GM19351 (cell line): ENCODE results near the gene A3GALT2.

Experiments
- ATAC-seq: cut with Tn5 transposase; IDR thresholded peaks from one replicate; pipeline ENCODE4 v1.9.1; 2021; ENCODE audit warnings: mild to moderate bottlenecking, moderate library complexity; ENCODE audit not compliant: unreplicated experiment

The A3GALT2 gene

DNA sequence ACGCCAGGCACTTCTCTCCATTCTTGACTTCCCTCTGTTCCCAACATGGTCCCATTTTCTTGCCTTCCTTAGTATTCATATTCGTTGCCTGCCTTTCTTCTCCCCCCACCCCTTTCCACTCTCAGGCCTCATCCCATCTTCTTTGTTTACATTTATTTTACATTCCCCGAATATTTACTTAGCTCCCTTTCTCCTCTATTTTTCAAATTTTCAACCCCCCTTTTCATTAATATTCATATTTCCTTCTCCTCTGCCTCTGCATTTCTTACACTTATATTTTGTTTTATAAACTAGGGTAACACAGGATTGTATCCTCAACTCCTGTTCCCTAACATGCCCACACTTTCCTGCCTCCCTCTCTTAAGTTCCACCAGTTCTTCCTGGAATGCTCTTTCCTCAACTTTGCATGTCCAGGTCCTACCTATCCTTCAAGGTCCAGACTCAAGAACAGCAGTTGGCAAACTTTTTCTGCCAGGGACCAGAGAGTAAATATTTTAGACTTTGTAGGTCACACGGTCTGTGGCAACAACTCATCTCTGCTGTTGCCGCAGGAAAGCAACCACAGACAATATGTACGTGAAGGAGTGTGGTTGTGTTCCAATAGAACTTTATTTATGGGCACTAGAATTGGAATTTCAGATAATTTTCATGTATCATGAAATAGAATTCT lies 29.8 kb upstream of the A3GALT2 start:
- ATAC-seq, result no peak

DNA sequence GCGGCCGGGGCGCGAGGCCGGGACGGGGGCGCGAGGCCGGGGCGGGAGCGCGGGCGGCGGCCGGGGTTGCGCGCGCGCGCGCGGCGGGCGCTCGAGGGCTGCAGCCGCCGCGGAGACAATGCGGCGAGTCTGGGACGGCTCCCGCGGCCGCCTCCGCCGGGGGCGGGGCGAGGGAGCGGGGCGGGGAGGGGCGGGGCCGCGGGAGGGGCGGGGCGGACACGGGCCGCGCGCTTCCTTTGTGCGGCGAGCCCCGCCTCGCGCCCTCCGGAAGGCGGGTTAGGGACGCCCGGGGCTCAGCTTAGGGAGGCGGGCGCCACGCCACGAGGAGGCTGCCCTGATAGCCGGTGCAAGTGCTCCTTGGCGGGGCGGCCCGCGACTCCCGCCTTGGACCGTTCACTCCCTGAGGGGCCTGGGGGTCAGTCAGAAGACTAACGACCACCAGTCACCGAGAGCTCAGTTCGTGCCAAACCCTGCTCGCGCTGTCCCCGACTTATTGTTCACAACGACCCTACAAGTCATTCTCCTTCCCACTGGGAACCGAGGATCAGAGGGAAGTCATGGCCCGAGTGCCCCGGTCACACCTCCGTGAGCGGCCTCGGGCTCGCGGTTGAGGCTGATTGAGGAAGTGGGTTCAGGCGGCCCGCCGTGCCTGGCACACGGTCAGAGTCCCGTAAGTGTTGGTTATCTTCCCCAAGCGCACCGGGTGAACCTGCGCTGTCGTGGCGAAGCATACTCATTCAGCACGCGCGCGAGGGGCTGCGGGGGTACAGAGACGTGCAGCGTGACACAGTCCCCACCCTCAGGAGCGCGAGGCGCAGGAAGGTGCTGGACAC lies 29.1 kb upstream of the A3GALT2 start:
- peak; percentile 66 for ATAC-seq

GRCh38 chr1:33349081-33349759 lies 28.3 kb upstream of the A3GALT2 start:
- peak; percentile 23 for ATAC-seq

GRCh38 chr1:33348676-33349080 lies 27.8 kb upstream of the A3GALT2 start:
- ATAC-seq, result no peak

DNA sequence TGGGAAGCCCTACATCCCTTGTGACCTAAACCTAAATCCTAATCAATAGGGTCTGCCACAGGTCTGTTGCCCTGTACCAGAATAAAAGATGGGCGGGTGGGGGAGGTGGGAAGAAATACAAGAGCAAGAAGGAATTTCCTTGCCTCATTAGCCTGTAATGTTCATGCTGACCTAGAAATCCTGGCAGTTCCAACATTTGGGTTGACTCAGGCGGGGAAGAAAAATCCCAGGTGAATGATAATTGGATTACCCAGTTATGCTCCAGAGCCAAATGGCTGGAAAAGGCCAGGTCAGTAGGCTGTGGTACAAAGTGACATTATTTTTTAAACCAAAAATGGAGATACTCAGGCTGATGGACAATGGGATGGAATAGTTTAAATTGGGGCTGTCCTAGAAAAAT lies 27.3 kb upstream of the A3GALT2 start:
- no peak for ATAC-seq

DNA sequence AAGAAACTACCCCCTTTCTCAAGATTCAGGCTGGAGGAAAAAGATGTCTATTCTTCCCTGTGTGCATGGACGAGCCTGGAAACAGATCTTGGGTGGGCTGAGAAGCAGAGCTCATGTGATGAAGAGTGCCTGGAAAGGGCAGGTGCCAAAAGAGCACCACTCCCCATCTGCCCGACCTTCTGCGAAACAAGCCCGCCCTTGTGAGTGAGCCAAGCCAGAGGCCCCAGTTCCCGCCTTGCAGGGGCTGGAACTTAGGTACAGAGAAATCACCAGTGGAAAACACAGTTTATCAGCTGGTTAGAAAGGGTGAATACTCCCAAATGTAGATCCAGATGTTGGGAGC lies 26.7 kb upstream of the A3GALT2 start:
- no peak for ATAC-seq

DNA sequence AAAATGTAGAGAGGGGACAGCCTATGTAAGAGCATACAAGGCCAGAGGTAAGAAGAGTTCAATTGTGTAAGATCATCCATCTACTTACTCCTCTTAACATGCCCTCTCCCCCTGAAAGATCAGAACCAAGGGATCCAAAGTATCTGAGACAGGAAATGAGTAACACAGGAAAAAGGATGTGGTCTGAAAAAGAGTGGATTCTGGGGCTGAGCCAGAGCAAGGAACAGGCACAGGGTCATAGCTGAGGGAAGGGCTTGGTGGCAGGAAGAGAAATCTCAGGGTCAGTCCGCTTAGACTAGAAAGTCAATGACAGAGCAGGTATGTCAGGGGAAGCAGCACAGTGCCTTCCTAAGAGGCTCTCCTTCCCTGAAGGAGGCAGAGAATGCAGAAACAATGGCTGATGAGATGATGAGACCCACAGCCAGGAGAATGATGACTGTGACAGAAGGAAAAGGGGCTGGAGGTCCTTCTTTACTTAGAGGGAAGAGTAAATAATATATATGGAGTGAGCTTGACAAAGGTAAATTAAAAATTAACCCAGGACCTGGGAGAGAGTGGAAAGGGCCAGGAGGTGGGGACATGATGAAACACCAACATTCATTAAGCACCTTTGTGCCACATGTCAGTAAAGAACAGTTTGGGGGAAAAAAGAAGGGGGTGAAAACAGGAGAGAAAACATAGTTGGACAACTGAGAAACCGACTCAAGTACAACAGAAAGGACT lies 26.2 kb upstream of the A3GALT2 start:
- ATAC-seq, result no peak

DNA sequence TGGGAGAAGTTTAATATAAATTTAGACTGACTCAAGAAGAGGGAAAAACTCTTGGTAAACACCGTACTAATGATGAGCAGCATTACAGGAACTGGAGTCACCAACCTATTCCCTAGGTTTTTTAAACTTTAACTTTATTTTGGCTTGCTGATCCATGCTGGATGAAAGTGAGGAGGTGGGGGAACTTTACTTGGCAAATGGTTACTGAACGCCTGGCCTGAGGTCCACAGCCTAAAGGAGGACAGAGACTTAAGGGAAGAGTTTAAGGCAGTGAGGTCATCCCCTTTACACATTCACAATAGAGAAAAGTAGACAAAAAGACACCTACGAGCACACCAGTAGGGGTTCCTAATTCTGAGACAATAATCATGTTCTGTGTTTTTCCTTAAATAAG lies 25.6 kb upstream of the A3GALT2 start:
- no peak for ATAC-seq

DNA sequence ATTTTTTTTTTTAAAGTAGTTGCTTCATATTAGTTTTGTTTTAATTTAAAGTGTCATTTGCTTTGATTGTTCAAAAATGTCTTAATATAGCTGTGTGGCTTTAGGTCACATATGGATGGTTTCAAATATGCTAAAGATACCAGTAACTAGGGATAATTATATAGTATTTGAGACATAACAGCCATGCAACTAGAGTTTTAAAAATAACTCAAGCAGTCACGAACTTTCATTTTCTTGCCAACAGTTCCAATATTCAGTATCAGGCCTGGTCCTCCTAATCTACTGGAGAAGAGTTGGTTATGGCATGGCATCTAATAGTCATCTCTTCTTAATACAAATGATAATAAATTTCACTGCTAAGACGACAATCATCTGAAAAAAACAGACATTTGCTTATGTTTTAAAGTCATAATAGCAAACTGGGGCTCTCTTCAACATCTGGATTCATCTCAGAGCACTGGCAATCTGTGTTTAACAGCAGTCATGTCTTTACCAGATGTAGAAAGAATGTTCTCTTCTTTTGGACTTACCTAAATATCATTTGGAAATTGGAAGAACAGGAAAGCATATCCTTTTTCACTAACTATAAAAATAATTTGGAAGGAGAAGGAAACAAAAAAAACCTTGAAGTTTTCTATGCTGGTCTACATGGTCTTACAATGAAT lies 24.1 kb upstream of the A3GALT2 start:
- no peak for ATAC-seq

GRCh38 chr1:33343539-33343938 lies 22.6 kb upstream of the A3GALT2 start:
- ATAC-seq, result no peak

GRCh38 chr1:33342041-33342723 lies 21.3 kb upstream of the A3GALT2 start:
- ATAC-seq, result no peak

DNA sequence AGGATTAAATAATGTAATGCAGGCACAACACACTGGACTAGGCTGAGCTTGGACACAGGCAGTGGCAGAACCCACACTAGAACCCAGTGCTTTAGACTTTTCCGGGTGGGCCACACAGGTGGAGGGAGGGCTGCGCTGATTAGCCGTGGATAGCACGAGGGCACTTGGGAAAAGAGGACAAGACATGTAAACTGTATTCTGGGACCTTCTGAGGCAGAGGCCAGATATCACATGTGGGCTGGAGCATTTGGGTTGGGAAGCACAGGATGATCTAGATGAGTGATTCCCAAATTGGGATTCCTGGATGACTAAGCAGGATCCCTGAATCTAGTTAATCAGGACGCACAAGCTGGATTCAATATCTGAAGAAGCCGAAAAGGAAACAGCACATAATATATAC lies 20.3 kb upstream of the A3GALT2 start:
- no peak for ATAC-seq

- ATAC-seq, result no peak
These were observed 18.5 kb upstream of the A3GALT2 start for GRCh38 chr1:33339413-33339812.

DNA sequence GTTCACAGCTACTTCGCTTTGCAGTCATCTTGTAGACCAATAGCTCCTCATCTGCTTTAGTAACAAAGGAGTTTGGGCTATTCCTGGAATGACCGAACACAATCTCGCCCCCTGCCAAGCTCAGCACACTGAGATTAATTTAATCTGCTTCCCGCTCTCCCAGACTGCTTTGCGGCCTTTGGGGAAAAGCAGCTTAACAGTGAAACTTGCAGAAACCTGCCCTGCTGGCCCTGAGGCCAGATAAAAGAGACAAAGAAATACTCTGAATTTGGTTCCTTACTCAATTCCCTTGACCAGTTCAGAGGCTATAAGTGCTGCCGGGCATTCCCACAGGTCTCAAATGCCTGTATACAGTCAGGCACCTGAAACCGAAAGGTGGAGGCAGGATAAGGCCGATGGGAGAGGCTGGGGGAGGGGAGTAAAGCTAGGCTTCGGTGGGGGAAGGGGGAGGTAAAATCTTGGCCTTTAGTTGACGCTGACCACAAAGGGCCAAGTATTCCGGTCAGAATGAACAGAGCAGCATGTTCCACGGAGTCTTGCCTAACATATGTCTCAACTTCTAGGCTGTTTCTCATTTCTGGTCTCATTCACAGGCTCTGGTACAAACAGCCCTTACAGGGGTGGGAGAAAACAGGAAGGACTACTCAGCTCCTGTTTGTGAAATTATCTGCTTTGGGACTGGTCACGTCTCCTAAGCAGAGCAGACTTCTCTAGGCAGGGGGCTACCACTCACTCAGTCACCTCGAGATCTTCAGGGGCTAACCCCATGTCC lies 17.7 kb upstream of the A3GALT2 start:
- ATAC-seq, result no peak

DNA sequence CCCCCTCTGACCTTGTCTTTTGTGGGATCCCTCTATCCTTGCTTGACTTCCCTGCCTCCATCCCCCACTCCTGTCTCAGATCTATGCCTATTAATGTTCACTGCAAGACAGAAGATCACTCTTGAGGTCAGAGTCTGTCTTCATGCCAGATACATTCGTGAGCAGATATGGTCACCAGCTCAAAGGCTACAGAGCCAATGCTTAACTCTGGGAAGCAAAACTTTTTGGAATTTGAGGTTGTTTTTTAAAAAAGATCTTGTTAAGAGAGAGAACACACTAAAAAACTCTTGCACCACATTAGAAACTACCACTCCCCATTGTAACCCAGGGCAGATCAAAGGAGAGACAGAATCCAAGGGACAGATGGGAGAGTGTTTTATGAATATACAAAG lies 17.1 kb upstream of the A3GALT2 start:
- no peak for ATAC-seq

- ATAC-seq, result no peak
These were observed 16.5 kb upstream of the A3GALT2 start for GRCh38 chr1:33337441-33337840.

GRCh38 chr1:33336580-33336979 lies 15.7 kb upstream of the A3GALT2 start:
- no peak for ATAC-seq

DNA sequence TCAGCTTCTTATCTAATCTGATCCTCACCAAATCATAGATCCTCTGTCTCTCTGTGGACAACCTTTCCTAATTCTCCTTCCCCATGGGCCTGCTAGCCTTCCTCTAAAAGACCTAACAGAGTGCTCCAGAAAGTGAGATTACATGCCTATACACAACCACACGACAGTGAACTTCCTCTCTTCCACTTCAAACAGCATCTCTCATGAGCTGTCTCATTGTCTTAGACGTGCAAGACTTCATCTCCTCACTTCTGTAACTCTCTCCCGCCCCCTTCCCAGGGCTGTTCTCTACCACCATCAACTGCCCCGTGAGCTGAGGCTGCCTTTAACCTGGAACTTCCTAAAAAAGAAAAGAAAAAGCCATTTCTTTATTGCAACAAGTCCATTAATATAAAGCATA lies 14.1 kb upstream of the A3GALT2 start:
- ATAC-seq, result no peak

DNA sequence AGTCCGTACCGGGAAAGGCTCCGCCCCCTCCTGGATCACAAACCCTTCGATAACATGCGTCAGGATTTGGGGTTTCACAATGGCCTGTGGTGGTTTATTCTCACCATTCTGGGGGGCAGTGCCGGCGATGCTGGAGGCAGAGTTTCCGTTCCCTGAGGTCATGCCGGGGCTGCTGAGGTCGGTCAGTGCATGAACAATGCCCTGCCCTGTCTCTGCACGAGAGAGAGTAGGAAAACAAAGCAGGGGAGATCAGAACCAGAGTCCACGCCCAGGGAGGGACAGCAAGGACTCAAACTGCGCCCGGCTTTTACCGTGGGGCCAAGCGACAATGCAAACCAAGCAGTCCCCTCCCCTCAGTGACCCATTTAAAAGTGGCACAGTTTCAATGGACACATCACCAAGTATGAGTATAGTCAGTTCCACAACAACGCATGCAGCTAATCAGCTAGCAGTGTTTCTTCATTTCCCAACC lies 13.2 kb upstream of the A3GALT2 start:
- no peak for ATAC-seq
